PC-3 (cell line): ENCODE results near the gene STAG1. TPM values are rescaled to one million over a fixed set of nuclear protein-coding genes. Genes with fewer than 3 reads are reported as not detected.
"Not testable (repeated sequence)": the region's sequence is repeated elsewhere in the genome, so short reads cannot be mapped to it uniquely, and the experiment has no call there.

ENCODE experiments used
- ATAC-seq: fragments of 200-7000 bp; cut with Tn5 transposase; 2 replicates; pipeline ENCODE4 v1.9.1; 2020; ENCODE audit warnings: mild to moderate bottlenecking, moderate library complexity
- BruUV-seq: library from RNA; stranded (reverse); fragments of 400-500 nt; replicated peaks from 2 replicates; lab custom pipeline; 2021; lab: Mats Ljungman, UMichigan
- CTCF ChIA-PET: fragments of 300-600 bp; sonication (Branson Sonifier 250); formaldehyde crosslinking; loops from one replicate; lab custom pipeline; 2022; ENCODE audit warnings: antibody characterized with exemption; lab: Charles Lee
- POLR2A ChIA-PET: fragments of 300-600 bp; sonication (Branson Sonifier 250); formaldehyde crosslinking; loops from one replicate; lab custom pipeline; 2022; ENCODE audit warnings: antibody characterized with exemption; ENCODE audit not compliant: unreplicated experiment; lab: Charles Lee
- DNase-seq: peaks from one replicate; pipeline ENCODE4 v3.0.0-alpha.2; 2015
- H2AFZ ChIP-seq: fragments of 300-600 bp; sonication (generic); 2 replicates; pipeline ENCODE4 v1.6.0; 2016; ENCODE audit warnings: antibody characterized with exemption, low read length
- H3F3A ChIP-seq: fragments of 300-600 bp; sonication (generic); one replicate; pipeline ENCODE4 v1.6.0; 2017; ENCODE audit warnings: antibody characterized with exemption, low read length, control low read depth, mild to moderate bottlenecking; ENCODE audit not compliant: unreplicated experiment
- H3K27ac ChIP-seq: fragments of 300-600 bp; sonication (generic); 2 replicates; pipeline ENCODE4 v1.5.1; 2016; ENCODE audit warnings: mild to moderate bottlenecking, low read length
- H3K27me3 ChIP-seq: fragments of 300-600 bp; sonication (generic); 2 replicates; pipeline ENCODE4 v1.6.1; 2016; ENCODE audit warnings: low read length, mixed read lengths
- H3K36me3 ChIP-seq: fragments of 300-600 bp; sonication (generic); 2 replicates; pipeline ENCODE4 v1.6.1; 2016; ENCODE audit warnings: low read depth, mixed run types, low read length, mixed read lengths
- H3K4me1 ChIP-seq: fragments of 300-600 bp; sonication (generic); 2 replicates; pipeline ENCODE4 v1.5.1; 2016; ENCODE audit warnings: low read length; ENCODE audit not compliant: insufficient read depth
- H3K4me2 ChIP-seq: fragments of 300-600 bp; sonication (generic); 2 replicates; pipeline ENCODE4 v1.6.0; 2016; ENCODE audit warnings: low read length
- H3K4me3 ChIP-seq: fragments of 300-600 bp; sonication (generic); 2 replicates; pipeline ENCODE4 v1.5.1; 2016; ENCODE audit warnings: mild to moderate bottlenecking, low read length, mixed read lengths
- H3K79me2 ChIP-seq: fragments of 300-600 bp; sonication (generic); 2 replicates; pipeline ENCODE4 v1.6.1; 2017; ENCODE audit warnings: low read length, mixed read lengths
- H3K9ac ChIP-seq: fragments of 300-600 bp; sonication (generic); 2 replicates; pipeline ENCODE4 v1.6.0; 2016; ENCODE audit warnings: mild to moderate bottlenecking, low read length
- H3K9me2 ChIP-seq: fragments of 300-600 bp; sonication (generic); replicated peaks from 2 replicates; pipeline ENCODE4 v1.6.1; 2016; ENCODE audit warnings: mixed run types, low read length, mixed read lengths
- H3K9me3 ChIP-seq: fragments of 300-600 bp; sonication (generic); 2 replicates; pipeline ENCODE4 v1.6.1; 2016; ENCODE audit warnings: low read length, mixed read lengths
- H4K20me1 ChIP-seq: fragments of 300-600 bp; sonication (generic); 2 replicates; pipeline ENCODE4 v1.6.1; 2016; ENCODE audit warnings: low read length, mixed read lengths
- EZH2 ChIP-seq: fragments of 300-600 bp; sonication (generic); IDR thresholded peaks from one replicate; pipeline ENCODE4 v1.6.1; 2017; ENCODE audit warnings: antibody characterized with exemption, mild to moderate bottlenecking, low read length; ENCODE audit not compliant: unreplicated experiment
- EZH2phosphoT487 ChIP-seq: fragments of 300-600 bp; sonication (generic); IDR thresholded peaks from 2 replicates; pipeline ENCODE4 v1.6.1; 2018; ENCODE audit warnings: mild to moderate bottlenecking, antibody characterized with exemption, low read length, borderline replicate concordance
- intact Hi-C: fragments of 100-400 bp; cut with micrococcal nuclease; formaldehyde crosslinking; loops from 2 replicates; pipeline ENCODE4 v1.9.0; 2023
- total RNA-seq: library from RNA; depleted of rRNA; stranded (reverse); fragments of >200 nt; gene quantifications from 2 replicates; pipeline ENCODE4 v1.2.3, GENCODE V29; 2014
- TF ChIP-seq, protein P1 (sequence below): fragments of 300-600 bp; sonication (generic); conservative IDR thresholded peaks from 2 replicates; pipeline ENCODE4 v1.5.1; 2017; ENCODE audit warnings: antibody characterized with exemption, low read depth, mild to moderate bottlenecking, low read length

Gene STAG1
- total RNA-seq, 1 experiment from 2014 or later = 14.6 TPM

DNA sequence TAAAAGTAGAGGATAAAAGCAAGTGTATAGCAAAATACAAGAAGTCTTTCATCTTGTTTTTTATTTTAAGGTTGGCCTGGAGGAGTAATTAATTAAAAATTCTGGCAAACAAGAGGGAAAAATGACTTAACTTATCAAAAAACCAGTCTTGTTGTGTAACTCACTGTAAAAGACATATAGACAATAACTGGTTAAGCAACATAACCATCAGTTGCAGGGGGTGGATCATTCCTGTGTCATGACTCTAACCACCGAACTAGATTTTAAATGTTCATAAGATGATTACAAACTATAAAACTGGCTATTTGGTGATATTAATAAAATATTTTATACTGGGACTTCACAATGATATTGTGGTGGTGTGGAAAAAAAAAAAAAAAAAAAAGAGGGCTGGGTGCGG, 130.6 kb downstream of the STAG1 start:
- intact Hi-C loops = no loop called here
- POLR2A ChIA-PET = no interaction called here
- no peaks in the 10 kb centered on the region for H3K9me3 ChIP-seq
- H4K20me1 ChIP-seq = no peaks in the 10 kb centered on the region
- no peaks in the 10 kb centered on the region for H3K9me2 ChIP-seq
- H3K4me3 ChIP-seq = no peak overlapping the region
- H2AFZ ChIP-seq = no peak overlapping the region
- no peak overlapping the region; the same call in 1 of the 2 replicates for H3K4me2 ChIP-seq
- ATAC-seq (peak; percentile 35; the same call in 1 of the 2 replicates), DNase-seq (peak; percentile 68)
- no peaks in the 10 kb centered on the region for H3K36me3 ChIP-seq
- no TSS peak for BruUV-seq
- no peak for TF ChIP-seq EZH2phosphoT487
- TF ChIP-seq, protein P1, sequence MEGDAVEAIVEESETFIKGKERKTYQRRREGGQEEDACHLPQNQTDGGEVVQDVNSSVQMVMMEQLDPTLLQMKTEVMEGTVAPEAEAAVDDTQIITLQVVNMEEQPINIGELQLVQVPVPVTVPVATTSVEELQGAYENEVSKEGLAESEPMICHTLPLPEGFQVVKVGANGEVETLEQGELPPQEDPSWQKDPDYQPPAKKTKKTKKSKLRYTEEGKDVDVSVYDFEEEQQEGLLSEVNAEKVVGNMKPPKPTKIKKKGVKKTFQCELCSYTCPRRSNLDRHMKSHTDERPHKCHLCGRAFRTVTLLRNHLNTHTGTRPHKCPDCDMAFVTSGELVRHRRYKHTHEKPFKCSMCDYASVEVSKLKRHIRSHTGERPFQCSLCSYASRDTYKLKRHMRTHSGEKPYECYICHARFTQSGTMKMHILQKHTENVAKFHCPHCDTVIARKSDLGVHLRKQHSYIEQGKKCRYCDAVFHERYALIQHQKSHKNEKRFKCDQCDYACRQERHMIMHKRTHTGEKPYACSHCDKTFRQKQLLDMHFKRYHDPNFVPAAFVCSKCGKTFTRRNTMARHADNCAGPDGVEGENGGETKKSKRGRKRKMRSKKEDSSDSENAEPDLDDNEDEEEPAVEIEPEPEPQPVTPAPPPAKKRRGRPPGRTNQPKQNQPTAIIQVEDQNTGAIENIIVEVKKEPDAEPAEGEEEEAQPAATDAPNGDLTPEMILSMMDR = no peak
- no peak for TF ChIP-seq EZH2
- H3K27me3 ChIP-seq = no peaks in the 10 kb centered on the region
- H3K27ac ChIP-seq = no peak overlapping the region
- CTCF ChIA-PET = interaction anchor here (0.6 kb wide), 1 partner anchor 12 kb away, joined by 9 read pairs; no protein-coding TSS in a partner anchor
- H3K79me2 ChIP-seq = peaks cover 19% of the 10 kb centered on the region
- no peak overlapping the region for H3K9ac ChIP-seq
- H3K4me1 ChIP-seq = peaks cover 29% of the 10 kb centered on the region
- H3F3A ChIP-seq = no peaks in the 10 kb centered on the region

DNA sequence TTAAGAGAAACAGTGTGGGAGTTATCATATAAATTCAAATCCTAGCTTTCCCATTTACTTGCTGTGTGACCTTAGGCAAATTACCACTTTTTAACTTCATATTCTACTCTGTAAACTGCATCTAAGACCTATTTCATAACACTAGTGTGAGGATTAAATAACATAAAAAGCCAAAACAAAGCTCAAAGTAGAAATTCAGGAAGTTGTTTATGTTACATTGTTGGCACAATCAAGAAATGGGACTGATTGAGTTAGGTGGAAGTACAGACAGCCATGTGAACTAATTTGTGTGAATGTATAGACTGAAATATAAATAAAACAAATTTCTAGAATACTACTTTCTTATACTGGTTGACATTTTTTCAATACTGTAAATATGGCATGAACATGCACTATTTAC, 131.7 kb downstream of the STAG1 start:
- BruUV-seq = no TSS peak
- H3K27ac ChIP-seq = no peak overlapping the region
- POLR2A ChIA-PET = no interaction called here
- ATAC-seq (no peak), DNase-seq (no peak)
- peaks cover 18% of the 10 kb centered on the region for H3K4me1 ChIP-seq
- no peaks in the 10 kb centered on the region for H3K36me3 ChIP-seq
- TF ChIP-seq EZH2phosphoT487 (no peak), EZH2 (no peak)
- TF ChIP-seq, protein P1 = no peak
- no peaks in the 10 kb centered on the region for H3F3A ChIP-seq
- H3K4me3 ChIP-seq = no peak overlapping the region
- H3K79me2 ChIP-seq = peaks cover 14% of the 10 kb centered on the region
- H4K20me1 ChIP-seq = no peaks in the 10 kb centered on the region
- H3K9me2 ChIP-seq = no peaks in the 10 kb centered on the region
- H3K4me2 ChIP-seq = no peak overlapping the region
- no peaks in the 10 kb centered on the region for H3K27me3 ChIP-seq
- H3K9ac ChIP-seq = no peak overlapping the region
- no peaks in the 10 kb centered on the region for H3K9me3 ChIP-seq
- intact Hi-C loops = no loop called here
- no peak overlapping the region for H2AFZ ChIP-seq
- CTCF ChIA-PET = no interaction called here

DNA sequence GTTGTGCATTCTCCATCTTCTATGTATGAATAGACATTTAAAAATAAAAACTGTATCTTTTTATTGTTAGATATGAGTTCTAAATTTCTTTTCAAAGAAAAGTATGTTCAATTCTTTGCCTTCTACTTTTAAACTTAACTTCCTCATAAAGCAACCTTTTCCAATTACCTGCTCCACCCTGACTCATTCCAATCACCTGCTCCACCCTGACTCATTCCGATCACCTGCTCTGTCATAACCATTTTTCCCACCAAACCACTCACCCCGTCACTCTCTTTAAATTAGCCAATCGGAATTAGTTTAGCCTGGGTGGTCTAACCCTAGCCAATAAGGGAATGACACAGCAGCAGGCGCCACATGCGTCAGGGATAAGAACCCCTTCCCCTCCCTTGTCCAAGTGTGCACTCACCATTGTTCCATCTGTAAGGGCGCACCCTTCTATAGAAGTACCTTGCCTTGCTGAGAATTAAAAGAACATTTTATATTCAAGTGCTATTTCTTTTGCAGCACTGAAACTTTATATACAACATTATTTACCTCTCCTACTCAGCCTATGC, 134.1 kb downstream of the STAG1 start:
- H3K79me2 ChIP-seq, H2AFZ ChIP-seq, H3K4me1 ChIP-seq, H3K27me3 ChIP-seq, intact Hi-C loops, H3K9me3 ChIP-seq, CTCF ChIA-PET, H3K27ac ChIP-seq, ATAC-seq, H4K20me1 ChIP-seq, BruUV-seq, H3K9me2 ChIP-seq, H3F3A ChIP-seq, H3K4me3 ChIP-seq, H3K9ac ChIP-seq, H3K4me2 ChIP-seq, DNase-seq, H3K36me3 ChIP-seq, POLR2A ChIA-PET: not testable (repeated sequence)
